ENCODE measurements around the gene THOC5.

Gene THOC5

GRCh38 chr22:29470159-29470855 lies 83.2 kb downstream of the THOC5 start:
- DNase-seq: no peak

- DNase-seq: no peak
Observed at GRCh38 chr22:29469755-29470154, 83.8 kb downstream of the THOC5 start.

DNA sequence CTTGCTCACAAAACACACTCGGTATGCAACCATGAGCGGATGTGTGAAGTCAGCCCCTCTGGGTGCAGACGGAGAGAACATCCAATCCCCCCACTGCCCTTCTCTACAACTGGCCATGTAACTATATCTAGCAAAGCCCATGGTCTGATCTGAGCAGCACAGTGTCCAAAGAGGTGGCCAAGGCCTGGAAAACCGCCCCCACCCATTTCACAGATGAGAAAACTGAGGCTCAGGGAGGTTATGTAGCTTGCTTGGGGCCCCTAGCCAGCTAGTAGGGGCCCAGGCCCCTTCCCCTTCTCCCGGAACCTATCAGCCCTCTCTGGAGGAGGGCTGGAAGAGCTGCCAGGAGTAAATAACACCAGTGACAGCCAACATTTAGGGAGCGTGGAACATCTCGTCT lies 89.0 kb downstream of the THOC5 start:
- DNase-seq: no peak

DNA sequence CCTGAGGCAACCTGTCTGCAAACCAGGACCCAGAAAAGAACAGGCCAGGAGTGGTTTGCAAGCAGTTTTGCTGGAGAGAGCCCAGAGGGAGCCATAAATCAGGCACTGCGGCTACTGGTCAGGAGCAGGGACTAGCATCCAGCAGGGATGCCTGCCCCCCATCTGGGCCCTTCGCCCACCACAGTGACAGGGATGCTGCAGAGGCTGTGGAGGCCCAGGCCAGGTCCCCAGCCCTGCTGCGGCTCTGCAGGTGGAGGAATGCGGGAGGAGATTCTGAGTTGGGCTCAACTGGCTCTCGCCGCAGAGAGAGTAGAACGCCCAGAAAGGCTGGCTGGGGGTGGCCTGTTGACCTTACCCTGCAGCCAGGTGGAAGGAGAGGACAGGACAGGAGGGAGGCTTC lies 89.9 kb downstream of the THOC5 start:
- DNase-seq: no peak

DNA sequence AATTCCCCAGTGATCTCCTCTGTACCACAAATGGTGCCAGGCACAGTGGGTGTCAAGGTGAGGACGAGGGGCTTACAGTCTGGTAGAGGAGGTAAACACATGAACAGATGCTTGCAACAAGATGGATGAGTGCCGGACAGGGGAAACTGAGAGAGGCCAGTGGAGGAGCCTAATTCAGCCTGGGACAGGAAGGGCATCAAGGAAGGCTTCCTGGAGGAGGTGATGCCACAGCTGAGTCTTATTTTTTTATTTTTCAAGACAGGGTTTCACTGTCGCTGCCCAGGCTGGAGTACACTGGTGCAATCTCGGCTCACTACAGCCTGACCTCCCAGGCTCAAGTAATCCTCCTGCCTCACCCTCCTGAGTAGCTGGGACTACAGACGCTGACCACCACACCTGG lies 92.3 kb downstream of the THOC5 start:
- DNase-seq: no peak

GRCh38 chr22:29459773-29460172 lies 93.8 kb downstream of the THOC5 start:
- no peak for DNase-seq

DNA sequence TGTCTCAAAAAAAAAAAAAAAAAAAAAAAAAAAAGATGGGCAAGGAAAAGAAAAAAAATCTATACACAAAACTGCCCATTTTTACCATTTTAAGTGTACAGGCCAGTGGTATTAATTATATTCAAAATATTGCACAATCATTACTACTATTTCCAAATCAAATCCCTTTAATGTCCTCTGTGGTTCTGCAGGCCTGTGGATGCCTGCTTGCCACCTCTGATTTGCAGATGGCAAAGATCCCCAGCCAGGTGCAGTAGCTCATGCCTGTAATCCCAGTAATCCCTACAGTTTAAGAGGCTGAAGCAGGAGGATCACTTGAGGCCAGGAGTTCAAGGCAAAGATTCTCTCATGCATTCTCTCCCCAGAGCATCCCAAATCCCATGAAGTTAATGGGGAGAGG lies 95.0 kb downstream of the THOC5 start:
- no peak for DNase-seq

GRCh38 chr22:29457730-29458129 lies 95.8 kb downstream of the THOC5 start:
- DNase-seq: no peak

- DNase-seq: no peak
Observed at GRCh38 chr22:29456211-29456671, 97.3 kb downstream of the THOC5 start.

Measured in NCI-H2107 (cell line).